Endothelial cell of umbilical vein (primary cell): ENCODE results near the gene SEMA4G. TPM values are rescaled to one million over a fixed set of nuclear protein-coding genes. Genes with fewer than 3 reads are reported as not detected.

Experiments used
- BruUV-seq: library from RNA; stranded (reverse); fragments of 400-500 nt; replicated peaks from 2 replicates; lab custom pipeline; 2021; lab: Mats Ljungman, UMichigan
- CTCF ChIA-PET: fragments of 300-600, 350-600 bp; sonication (Branson Sonifier 250); formaldehyde crosslinking; loops from one replicate; lab custom pipeline; 2021; ENCODE audit warnings: antibody characterized with exemption, inconsistent platforms; lab: Charles Lee
- POLR2A ChIA-PET: fragments of 300-600, 350-600 bp; sonication (Branson Sonifier 250); formaldehyde crosslinking; loops from one replicate; lab custom pipeline; 2021; ENCODE audit warnings: antibody characterized with exemption, inconsistent platforms; lab: Charles Lee
- DNase-seq: peaks from one replicate; pipeline ENCODE4 v3.0.0-alpha.2; 2011; ENCODE audit warnings: low read depth, low spot score
- FAIRE-seq: peaks from 2 replicates; lab custom pipeline; 2011; peaks lifted over from hg19 to GRCh38; lab: Jason Lieb, UNC
- H2AFZ ChIP-seq: 2 replicates; pipeline ENCODE4 v1.6.0; 2012; ENCODE audit warnings: low read depth, low read length, control low read depth, inconsistent platforms
- H3K27ac ChIP-seq: 2 replicates; pipeline ENCODE4 v1.5.1; 2011; ENCODE audit warnings: low read depth, mild to moderate bottlenecking, control low read depth, low read length, moderate library complexity; ENCODE audit not compliant: insufficient read depth
- H3K27me3 ChIP-seq, 2 experiments: 2 replicates each; pipeline versions ENCODE4 v1.6.0 to v1.6.1; 2011; ENCODE audit warnings: low read length in 2 of 2, mixed read lengths in 1 of 2; ENCODE audit not compliant: control insufficient read depth in 2 of 2, insufficient read depth in 2 of 2
- H3K36me3 ChIP-seq, 2 experiments: 2 replicates in 1 of 2; 3 replicates in 1 of 2; pipeline ENCODE4 v1.5.1; 2011; ENCODE audit warnings: low read length in 2 of 2, mild to moderate bottlenecking in 1 of 2, moderate library complexity in 1 of 2; ENCODE audit not compliant: control insufficient read depth in 2 of 2, insufficient read depth in 2 of 2; ENCODE audit errors: extremely low read depth in 1 of 2
- H3K4me1 ChIP-seq: 3 replicates; pipeline ENCODE4 v1.5.1; 2011; ENCODE audit warnings: mild to moderate bottlenecking, low read length; ENCODE audit not compliant: control insufficient read depth, insufficient read depth; ENCODE audit errors: extremely low read depth
- H3K4me2 ChIP-seq: 2 replicates; pipeline ENCODE4 v1.6.1; 2011; ENCODE audit warnings: low read length, control low read depth, mixed read lengths; ENCODE audit not compliant: insufficient read depth
- H3K4me3 ChIP-seq, 3 experiments: fragments of 200-600 bp in 1 of 3; sonication (generic), shearing (Covaris generic) in 1 of 3; replicated peaks in 1 of 3; 2 replicates each; pipeline ENCODE4 v1.5.1; 2011 to 2016; ENCODE audit warnings: control low read depth in 3 of 3, low read length in 3 of 3, mild to moderate bottlenecking in 2 of 3, inconsistent platforms in 1 of 3, low read depth in 1 of 3, moderate library complexity in 1 of 3; ENCODE audit not compliant: insufficient read depth in 1 of 3
- H3K79me2 ChIP-seq: 2 replicates; pipeline ENCODE4 v1.6.0; 2012; ENCODE audit warnings: low read length, inconsistent platforms; ENCODE audit not compliant: control insufficient read depth, insufficient read depth
- H3K9ac ChIP-seq: replicated peaks from 2 replicates; pipeline ENCODE3; 2011; ENCODE audit warnings: low read length, control low read depth; ENCODE audit not compliant: insufficient read depth; ENCODE audit errors: extremely low read depth
- H3K9me1 ChIP-seq: replicated peaks from 3 replicates; pipeline ENCODE4 v1.6.0; 2011; ENCODE audit warnings: mild to moderate bottlenecking, low read length; ENCODE audit not compliant: control insufficient read depth, insufficient read depth; ENCODE audit errors: extremely low read depth
- H3K9me3 ChIP-seq: replicated peaks from 2 replicates; pipeline ENCODE4 v1.5.1; 2012; ENCODE audit warnings: low read length, inconsistent platforms; ENCODE audit not compliant: control insufficient read depth, insufficient read depth
- H4K20me1 ChIP-seq: replicated peaks from 2 replicates; pipeline ENCODE3; 2011; ENCODE audit warnings: mild to moderate bottlenecking, low read length; ENCODE audit not compliant: control insufficient read depth, insufficient read depth; ENCODE audit errors: extremely low read depth
- FOS ChIP-seq: IDR thresholded peaks from 2 replicates; pipeline ENCODE4 v1.6.1; 2011; ENCODE audit warnings: mild to moderate bottlenecking, low read length, moderate library complexity, borderline replicate concordance; ENCODE audit not compliant: insufficient read depth
- dilution Hi-C: fragments of 300-500 bp; cut with MboI; formaldehyde crosslinking; loops from one replicate; pipeline ENCODE4 v1.15.0; 2019; ENCODE audit warnings: low sequenced_read_pairs; ENCODE audit not compliant: extremely low pct_ligation_motif_present
- intact Hi-C: fragments of 100-400 bp; cut with micrococcal nuclease; formaldehyde crosslinking; loops from one replicate; pipeline ENCODE4 v1.10.0; 2022
- polyA plus RNA-seq, 4 experiments: library from polyadenylated mRNA; depleted of rRNA in 3 of 4; stranded (reverse) in 3 of 4; unstranded in 1 of 4; fragments of >200 nt; gene quantifications; 2 replicates each; pipeline versions ENCODE4 v1.2.1 to v1.2.3, GENCODE V29; 2011 to 2012; ENCODE audit warnings: missing spikeins in 1 of 4
- total RNA-seq: library from RNA; stranded (reverse); gene quantifications from 2 replicates; pipeline ENCODE4 v1.2.3, GENCODE V29; 2021
- TF ChIP-seq, protein P1 (sequence below), 2 donors: IDR thresholded peaks; 1 replicate in 1 of 2; 2 replicates in 1 of 2; pipeline ENCODE4 v1.5.1; 2011; ENCODE audit warnings: low read length in 2 of 2, mild to moderate bottlenecking in 2 of 2, moderate library complexity in 2 of 2, control low read depth in 1 of 2, inconsistent platforms in 1 of 2, low read depth in 1 of 2; ENCODE audit not compliant: insufficient read depth in 1 of 2; ENCODE audit errors: extremely low read depth in 1 of 2

The SEMA4G gene
- total and polyA plus RNA-seq, 2 donors (not counting 3 experiments of a cell fraction or from before 2014, with no cell fraction given) = 6.0 to 10.4 TPM

DNA sequence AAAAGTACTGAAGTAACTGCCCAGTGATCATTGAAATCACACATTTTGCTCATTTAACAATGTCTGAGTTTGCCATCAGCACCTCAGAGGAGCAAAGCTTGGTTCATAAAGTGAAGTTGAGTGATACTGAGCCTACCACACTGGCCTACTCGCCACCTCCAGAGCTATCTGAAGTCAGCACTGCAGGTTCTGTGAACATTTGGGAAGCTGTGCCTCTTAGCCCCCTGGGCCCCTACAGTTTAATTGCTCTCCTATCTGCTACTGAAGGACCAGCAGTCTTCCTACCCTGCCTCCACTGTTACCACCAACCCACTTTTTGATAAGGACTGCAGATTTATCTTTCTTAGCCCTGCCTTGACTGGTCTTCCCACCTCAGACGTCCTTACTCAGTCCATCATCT, 2.0 kb upstream of the SEMA4G start:
- FAIRE-seq (no peak), DNase-seq (no peak)
- no peak overlapping the region for H3K4me3 ChIP-seq
- intact Hi-C loops (no loop called here), dilution Hi-C loops (no loop called here)
- no peak overlapping the region for H3K9ac ChIP-seq
- H3K27ac ChIP-seq = no peak overlapping the region
- peaks cover 12% of the 10 kb centered on the region for H3K4me1 ChIP-seq
- H3K4me2 ChIP-seq = no peak overlapping the region
- peaks cover 0 to 4% of the 10 kb centered on the region in 2 experiments for H3K36me3 ChIP-seq
- POLR2A ChIA-PET = no interaction called here
- no peak for TF ChIP-seq FOS
- H3K27me3 ChIP-seq = no peaks in the 10 kb centered on the region
- no TSS peak for BruUV-seq
- H3K9me1 ChIP-seq = no peaks in the 10 kb centered on the region
- H2AFZ ChIP-seq = no peak overlapping the region
- H3K79me2 ChIP-seq = no peaks in the 10 kb centered on the region
- no peaks in the 10 kb centered on the region for H4K20me1 ChIP-seq
- CTCF ChIA-PET = interaction anchor here (1.0 to 5.3 kb wide), 4 partner anchors 10 to 47 kb away, joined by 4 to 54 read pairs (median 15); no protein-coding TSS in a partner anchor
- H3K9me3 ChIP-seq = no peaks in the 10 kb centered on the region

DNA sequence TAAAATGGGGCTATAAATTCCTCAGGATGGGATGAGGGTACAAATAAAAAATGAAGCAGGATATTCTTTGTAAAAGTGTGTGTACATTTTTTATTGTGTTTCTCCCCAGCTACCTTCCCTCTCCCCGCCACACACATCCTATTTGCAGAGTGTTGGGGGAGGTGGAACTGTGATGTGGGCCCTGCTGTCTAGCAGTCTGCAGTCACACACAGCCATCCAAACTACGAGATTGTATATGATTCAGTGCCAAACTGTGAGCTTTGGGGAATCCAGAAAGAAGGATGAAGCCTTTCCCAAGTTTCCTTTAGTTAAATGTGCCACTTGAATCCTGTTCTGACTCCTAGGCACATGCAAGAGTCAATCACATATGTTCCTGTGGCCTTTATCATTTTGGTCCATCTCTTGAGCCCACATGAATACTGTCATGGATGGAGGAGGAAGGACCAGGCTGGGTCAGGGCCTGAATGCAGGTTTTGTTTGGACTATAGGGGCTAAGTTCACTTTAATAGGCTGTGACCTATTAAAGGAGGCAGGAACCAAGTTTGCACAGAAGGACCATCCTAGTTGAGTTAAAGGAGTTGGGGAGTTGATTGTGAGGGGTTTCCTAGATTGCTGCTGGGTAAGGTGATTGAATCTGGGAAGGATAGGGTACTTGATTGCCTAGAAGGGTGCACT, 1.1 kb upstream of the SEMA4G start:
- POLR2A ChIA-PET = no interaction called here
- dilution Hi-C loops = no loop called here
- no peaks in the 10 kb centered on the region for H3K9me3 ChIP-seq

More for the DNA sequence above, 1.1 kb upstream of the SEMA4G start:
- Histone ChIP-seq H3K27ac (no peak overlapping the region), H3K36me3 (no peaks in the 10 kb centered on the region), H2AFZ (no peak overlapping the region), H3K9me1 (no peaks in the 10 kb centered on the region), H3K79me2 (no peaks in the 10 kb centered on the region), H3K4me2 (no peak overlapping the region), H4K20me1 (no peaks in the 10 kb centered on the region), H3K27me3 (no peaks in the 10 kb centered on the region), H3K9ac (no peak overlapping the region), H3K4me3 (no peak overlapping the region), H3K4me1 (peaks cover 12% of the 10 kb centered on the region)
- BruUV-seq = no TSS peak
- FAIRE-seq (no peak), DNase-seq (no peak)
- intact Hi-C loops = no loop called here
- CTCF ChIA-PET = interaction anchor here (1.2 to 5.3 kb wide), 5 partner anchors 11 to 55 kb away, joined by 3 to 54 read pairs (median 6); partner anchors contain the start of gene SLF2
- TF ChIP-seq, protein P1, sequence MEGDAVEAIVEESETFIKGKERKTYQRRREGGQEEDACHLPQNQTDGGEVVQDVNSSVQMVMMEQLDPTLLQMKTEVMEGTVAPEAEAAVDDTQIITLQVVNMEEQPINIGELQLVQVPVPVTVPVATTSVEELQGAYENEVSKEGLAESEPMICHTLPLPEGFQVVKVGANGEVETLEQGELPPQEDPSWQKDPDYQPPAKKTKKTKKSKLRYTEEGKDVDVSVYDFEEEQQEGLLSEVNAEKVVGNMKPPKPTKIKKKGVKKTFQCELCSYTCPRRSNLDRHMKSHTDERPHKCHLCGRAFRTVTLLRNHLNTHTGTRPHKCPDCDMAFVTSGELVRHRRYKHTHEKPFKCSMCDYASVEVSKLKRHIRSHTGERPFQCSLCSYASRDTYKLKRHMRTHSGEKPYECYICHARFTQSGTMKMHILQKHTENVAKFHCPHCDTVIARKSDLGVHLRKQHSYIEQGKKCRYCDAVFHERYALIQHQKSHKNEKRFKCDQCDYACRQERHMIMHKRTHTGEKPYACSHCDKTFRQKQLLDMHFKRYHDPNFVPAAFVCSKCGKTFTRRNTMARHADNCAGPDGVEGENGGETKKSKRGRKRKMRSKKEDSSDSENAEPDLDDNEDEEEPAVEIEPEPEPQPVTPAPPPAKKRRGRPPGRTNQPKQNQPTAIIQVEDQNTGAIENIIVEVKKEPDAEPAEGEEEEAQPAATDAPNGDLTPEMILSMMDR (IDR thresholded peaks at IDR 0.05; ENCODE audit: extremely low read depth in 1 of 2, insufficient read depth in 1 of 2, low read depth in 1 of 2, low read length in 2 of 2) = no peak
